Fibroblast of the aortic adventitia (primary cell): ENCODE data around the gene MED25. TPM values are rescaled to one million over a fixed set of nuclear protein-coding genes. Genes with fewer than 3 reads are reported as not detected.

Source experiments
- DNase-seq: peaks from one replicate; pipeline ENCODE4 v3.0.0-alpha.2; 2010; ENCODE audit warnings: low read depth
- H3K4me3 ChIP-seq: 2 replicates; pipeline ENCODE4 v1.5.1; 2011; ENCODE audit warnings: low read depth, mild to moderate bottlenecking, control low read depth, low read length, moderate library complexity
- total RNA-seq: library from RNA; depleted of rRNA; stranded (reverse); fragments of >200 nt; gene quantifications from 2 replicates; pipeline ENCODE4 v1.2.3, GENCODE V29; 2012; ENCODE audit warnings: low replicate concordance
- TF ChIP-seq, protein P1 (sequence below): IDR thresholded peaks from 2 replicates; pipeline ENCODE4 v1.5.1; 2011; ENCODE audit warnings: mild to moderate bottlenecking, low read length, control low read depth, inconsistent platforms; ENCODE audit not compliant: insufficient read depth

MED25 gene
- total RNA-seq, 1 donor: 21.7 TPM

DNA sequence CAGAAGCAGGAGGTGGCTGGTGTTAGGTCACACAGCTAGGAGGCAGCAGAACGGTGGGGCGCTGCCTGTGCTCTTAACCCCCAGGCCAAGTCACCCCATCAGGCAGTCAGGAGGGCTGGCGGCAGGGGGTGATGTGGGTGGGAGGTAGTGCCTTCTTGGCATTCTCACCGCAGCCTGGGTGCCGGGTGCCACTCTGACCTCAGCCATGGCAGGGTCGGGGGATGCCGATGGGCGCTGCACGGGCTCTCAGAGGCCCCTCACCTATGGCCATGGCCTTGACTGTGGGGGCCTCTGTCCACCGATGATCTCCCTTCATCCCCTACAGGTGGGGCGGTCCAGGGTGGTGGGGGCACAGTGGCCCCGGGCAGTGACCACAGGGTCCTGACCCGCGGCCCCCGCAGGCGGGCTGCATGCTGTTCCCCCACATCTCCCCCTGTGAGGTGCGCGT, 38.5 kb downstream of the MED25 start:
- TF ChIP-seq, protein P1, sequence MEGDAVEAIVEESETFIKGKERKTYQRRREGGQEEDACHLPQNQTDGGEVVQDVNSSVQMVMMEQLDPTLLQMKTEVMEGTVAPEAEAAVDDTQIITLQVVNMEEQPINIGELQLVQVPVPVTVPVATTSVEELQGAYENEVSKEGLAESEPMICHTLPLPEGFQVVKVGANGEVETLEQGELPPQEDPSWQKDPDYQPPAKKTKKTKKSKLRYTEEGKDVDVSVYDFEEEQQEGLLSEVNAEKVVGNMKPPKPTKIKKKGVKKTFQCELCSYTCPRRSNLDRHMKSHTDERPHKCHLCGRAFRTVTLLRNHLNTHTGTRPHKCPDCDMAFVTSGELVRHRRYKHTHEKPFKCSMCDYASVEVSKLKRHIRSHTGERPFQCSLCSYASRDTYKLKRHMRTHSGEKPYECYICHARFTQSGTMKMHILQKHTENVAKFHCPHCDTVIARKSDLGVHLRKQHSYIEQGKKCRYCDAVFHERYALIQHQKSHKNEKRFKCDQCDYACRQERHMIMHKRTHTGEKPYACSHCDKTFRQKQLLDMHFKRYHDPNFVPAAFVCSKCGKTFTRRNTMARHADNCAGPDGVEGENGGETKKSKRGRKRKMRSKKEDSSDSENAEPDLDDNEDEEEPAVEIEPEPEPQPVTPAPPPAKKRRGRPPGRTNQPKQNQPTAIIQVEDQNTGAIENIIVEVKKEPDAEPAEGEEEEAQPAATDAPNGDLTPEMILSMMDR: no peak
- H3K4me3 ChIP-seq: no peak overlapping the region
- DNase-seq: no peak

GRCh38 chr19:49857061-49857837, 39.2 kb downstream of the MED25 start:
- TF ChIP-seq, protein P1: no peak
- no peak for DNase-seq
- H3K4me3 ChIP-seq: no peak overlapping the region

- no peak overlapping the region for H3K4me3 ChIP-seq
- TF ChIP-seq, protein P1: no peak
- DNase-seq: no peak
Measured at GRCh38 chr19:49857838-49858087, 39.7 kb downstream of the MED25 start.

DNA sequence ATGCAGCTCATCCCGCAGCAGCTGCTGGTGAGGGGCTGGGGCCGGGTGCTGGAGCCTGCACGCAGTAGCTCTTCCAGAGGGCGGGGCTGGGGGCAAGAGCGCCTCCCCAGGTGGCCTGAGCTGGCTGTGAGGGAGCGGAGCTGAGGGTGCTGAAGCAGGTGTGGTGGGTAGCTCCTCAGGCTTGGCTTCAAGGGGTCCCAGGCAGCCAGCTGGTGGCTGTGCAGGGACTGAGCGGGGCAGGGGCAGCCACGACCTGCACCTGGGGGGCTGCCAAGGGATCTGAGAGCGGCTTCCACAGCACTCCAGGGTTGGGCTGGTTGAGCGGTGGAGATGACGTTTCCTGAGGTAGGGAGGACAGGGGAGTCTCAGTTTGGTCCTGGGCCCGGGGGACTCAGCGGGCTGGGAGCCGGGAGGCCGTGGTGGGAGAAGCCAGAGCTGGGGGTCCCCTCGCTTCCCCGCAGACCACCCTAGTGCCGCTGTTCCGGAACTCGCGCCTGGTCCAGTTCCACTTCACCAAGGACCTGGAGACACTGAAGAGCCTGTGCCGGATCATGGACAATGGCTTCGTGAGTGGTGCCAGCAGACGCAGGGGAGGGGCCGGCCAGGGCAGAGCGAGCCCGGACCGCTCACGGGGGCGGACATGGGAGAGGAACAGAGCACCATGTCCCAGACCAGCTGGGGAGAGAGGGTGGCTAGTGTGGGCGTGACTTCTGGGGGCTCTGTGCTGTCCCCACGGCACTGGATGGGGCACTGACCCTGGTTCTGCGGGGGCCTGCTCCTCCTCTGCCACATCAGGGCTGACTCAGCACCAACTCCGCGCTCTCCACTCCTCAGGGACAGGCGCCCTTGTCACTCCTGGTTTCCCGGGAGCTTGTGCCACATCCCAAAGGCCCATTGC, 40.2 kb downstream of the MED25 start:
- TF ChIP-seq, protein P1: no peak
- DNase-seq: no peak
- H3K4me3 ChIP-seq: no peak overlapping the region

DNA sequence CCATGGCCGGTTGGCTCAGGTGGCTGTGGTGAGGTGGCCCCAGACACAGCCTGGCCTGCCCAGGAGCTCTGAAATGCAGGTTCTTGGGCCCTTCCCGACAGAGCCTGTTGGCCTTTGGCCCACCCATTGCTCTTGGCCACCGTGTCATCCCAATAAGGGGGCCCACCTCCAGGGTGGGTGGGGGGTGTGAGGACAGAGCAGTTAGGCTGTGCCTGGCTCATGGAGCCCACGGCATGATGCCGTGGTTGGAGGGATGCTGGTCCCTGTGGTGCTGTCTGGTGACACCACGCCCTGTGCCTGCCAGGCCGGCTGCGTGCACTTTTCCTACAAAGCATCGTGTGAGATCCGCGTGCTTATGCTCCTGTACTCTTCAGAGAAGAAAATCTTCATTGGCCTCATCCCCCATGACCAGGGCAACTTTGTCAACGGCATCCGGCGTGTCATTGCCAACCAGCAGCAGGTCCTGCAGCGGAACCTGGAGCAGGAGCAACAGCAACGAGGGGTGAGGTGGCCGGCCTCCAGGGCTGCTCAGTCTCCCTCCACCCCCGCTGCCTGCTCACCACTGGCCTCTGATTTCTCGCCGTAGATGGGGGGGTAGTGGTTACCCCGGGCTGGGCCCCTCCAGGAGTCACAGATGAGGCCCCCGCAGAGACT, 41.7 kb downstream of the MED25 start:
- TF ChIP-seq, protein P1: no peak
- no peak for DNase-seq
- no peak overlapping the region for H3K4me3 ChIP-seq

DNA sequence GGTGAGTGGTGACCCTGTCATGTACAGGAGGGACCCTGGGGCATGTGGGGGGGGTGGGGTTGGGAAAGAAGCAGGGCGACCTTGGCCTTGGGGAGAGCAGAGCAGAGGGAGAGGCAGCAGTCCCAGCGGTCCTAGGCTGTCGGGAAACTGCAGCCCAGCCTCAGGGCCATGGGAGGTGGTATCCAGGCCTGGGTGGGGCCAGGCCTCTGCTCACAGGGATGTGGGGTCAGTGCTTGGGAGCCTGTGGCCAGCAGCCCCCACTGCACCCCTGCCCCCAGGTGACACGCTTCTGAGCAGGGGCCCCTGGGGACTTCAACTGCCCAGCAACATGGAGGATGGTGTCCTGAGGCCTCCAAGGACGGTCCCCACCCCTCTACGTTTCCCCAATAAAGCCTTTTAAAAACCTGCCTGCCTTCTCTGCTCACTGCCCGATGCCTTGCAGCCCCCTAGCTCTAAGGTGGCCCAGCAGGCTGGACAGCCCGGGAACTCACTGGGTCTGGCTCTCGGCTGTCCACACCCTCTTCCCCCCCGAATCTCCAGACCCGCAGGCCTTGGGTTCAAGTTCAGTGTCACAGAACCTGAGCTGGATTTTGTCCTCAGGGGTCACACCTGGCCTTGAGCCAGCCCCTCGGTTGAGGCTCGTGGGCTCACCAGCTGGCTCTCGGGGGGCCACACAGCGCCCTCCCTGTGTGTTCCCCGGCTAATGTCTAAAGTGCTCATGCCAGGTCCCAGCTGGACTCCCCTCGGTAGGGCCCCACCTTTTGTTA, 42.4 kb downstream of the MED25 start:
- TF ChIP-seq, protein P1: no peak
- H3K4me3 ChIP-seq: no peak overlapping the region
- DNase-seq: no peak
